Muscle of leg (tissue), 16 donors: Measurements from ENCODE around the gene ZNF732. TPM values are rescaled to one million over a fixed set of nuclear protein-coding genes. Genes with fewer than 3 reads are reported as not detected.
A peak's percentile ranks its signal among the peaks of the same experiment; 100 is the strongest.

Experiments used
- DNase-seq: peaks from one replicate; pipeline ENCODE4 v3.0.0; 2013
- H3K27ac ChIP-seq: one replicate; pipeline ENCODE4 v1.5.1; 2013; ENCODE audit warnings: mild to moderate bottlenecking, low read length, control low read depth
- H3K27me3 ChIP-seq: one replicate; pipeline ENCODE4 v1.6.1; 2013; ENCODE audit warnings: low read length; ENCODE audit not compliant: control insufficient read depth, insufficient read depth
- H3K36me3 ChIP-seq: one replicate; pipeline ENCODE4 v1.6.1; 2013; ENCODE audit warnings: low read length; ENCODE audit not compliant: control insufficient read depth, insufficient read depth
- H3K4me1 ChIP-seq: one replicate; pipeline ENCODE4 v1.6.1; 2013; ENCODE audit warnings: low read length; ENCODE audit not compliant: control insufficient read depth, insufficient read depth
- H3K4me3 ChIP-seq: one replicate; pipeline ENCODE4 v1.5.1; 2013; ENCODE audit warnings: low read length, control low read depth
- H3K9me3 ChIP-seq: replicated peaks from 2 replicates; pipeline ENCODE4 v1.6.1; 2013; ENCODE audit warnings: low read depth, low read length; ENCODE audit not compliant: control insufficient read depth
- whole genome bisulfite sequencing: methylation state at CpG from one replicate; pipeline ENCODE4 v1.1.5; 2013; ENCODE audit warnings: missing lambda C conversion rate; ENCODE audit not compliant: insufficient coverage; 5-methylcytosine and 5-hydroxymethylcytosine counted together
- long read RNA-seq, 11 donors: transcript quantifications; one replicate each; lab custom pipeline, GENCODE V29; 2026
- polyA plus RNA-seq, 8 donors: library from polyadenylated mRNA; unstranded; fragments of 120-200 nt; gene quantifications; one replicate each; pipeline versions ENCODE4 v1.2.1 to v1.2.3, GENCODE V29; 2013; ENCODE audit warnings: inconsistent platforms in 1 of 8, low replicate concordance in 1 of 8; ENCODE audit not compliant: insufficient read length in 8 of 8, insufficient read depth in 1 of 8
- total RNA-seq: library from RNA; stranded (reverse); fragments of 120-200 nt; gene quantifications from one replicate; pipeline ENCODE4 v1.2.4, GENCODE V29; 2013

The ZNF732 gene
- total RNA-seq (2.1 TPM), polyA plus RNA-seq (1 to 10 TPM in 4 of 8 donors, under 1 TPM in 4; 0.39 to 1.3 (median 0.97) TPM)
- long read RNA-seq, donor 1, result 0 reads
- long read RNA-seq, donor 2, result 0 reads
- long read RNA-seq, donor 3, result 0 reads
- long read RNA-seq, donor 4, result 0 reads
- long read RNA-seq, donor 5, result 0 reads
- long read RNA-seq, donor 6, result 0 reads
- long read RNA-seq, donor 7, result 0 reads
- long read RNA-seq, donor 8, result 0 reads
- long read RNA-seq, donor 9, result 0 reads
- long read RNA-seq, donor 10, partial matches to known transcripts, result 9 of 9 reads
- long read RNA-seq, donor 10, other reads (novel, unspliced or antisense), result 0 of 9 reads
- long read RNA-seq, donor 11, result 0 reads

DNA sequence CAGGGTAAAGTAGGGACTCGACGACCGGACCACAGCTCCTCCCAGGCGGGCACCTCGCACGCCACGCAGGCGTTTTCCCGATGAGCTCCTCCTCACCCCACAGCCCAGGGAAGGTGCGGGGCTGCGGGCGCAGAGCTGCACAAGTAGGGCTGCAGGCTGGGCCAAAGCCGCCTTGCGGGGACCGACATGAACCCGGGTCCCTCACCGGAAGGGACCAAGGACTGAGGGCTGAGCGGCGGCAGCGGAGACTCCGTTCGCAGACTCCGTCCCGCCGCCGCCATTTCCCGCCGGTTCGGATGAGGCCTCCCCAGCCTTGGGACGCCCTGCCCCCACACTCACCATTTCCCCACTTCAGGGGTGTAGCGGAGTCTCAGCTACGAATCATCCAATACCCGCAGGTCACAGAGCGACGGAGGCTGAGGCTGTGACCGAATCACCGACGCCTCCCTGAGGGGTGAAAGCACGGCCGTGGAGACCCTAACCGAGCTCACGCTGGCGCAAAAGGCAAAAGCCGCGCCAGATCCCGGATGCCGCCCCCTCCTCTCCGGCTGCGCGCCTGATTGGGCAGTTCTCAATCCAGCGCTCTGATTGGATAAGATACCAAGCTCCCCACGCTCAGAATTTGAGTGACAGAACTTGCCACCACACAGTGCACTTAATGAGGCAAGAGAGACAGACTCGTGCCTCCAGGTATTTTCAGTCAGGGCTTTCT, at the start of gene ZNF732:
Gene ZNF732, minus strand, starts transcription at position 506 of the 712 bp plus-strand sequence. Its CDS starts 164 bp downstream, at position 342.
- Histone ChIP-seq H3K36me3 (no peaks in the 10 kb centered on the region), H3K27me3 (peaks cover 2% of the 10 kb centered on the region), H3K9me3 (peaks cover 3% of the 10 kb centered on the region), H3K27ac (no peak within 1 kb of the TSS), H3K4me1 (peaks cover 2% of the 10 kb centered on the region), H3K4me3 (peak within 1 kb of the TSS; percentile 47)
- DNase-seq, result peak; percentile 90
- 0% methylated on average over 50 of the region's 53 CpGs for WGBS

DNA sequence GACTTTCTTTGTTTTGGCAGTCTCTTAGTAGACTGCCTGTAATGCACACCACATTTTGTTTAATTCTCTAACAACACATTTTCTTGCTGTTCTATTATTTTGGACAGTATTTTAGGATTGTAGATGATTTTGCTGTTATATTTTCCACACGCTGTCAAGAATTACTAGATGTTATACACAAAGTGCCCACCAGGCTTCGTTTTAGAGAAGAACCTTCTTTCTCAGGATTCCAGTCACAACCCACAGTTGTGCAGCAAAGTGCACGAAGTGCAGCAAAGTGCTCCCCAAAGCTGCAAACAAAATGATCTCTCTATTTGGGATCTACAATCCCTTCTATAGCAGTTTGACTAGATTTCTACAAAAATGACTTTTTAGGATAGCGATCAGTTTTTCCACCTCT, 34.7 kb upstream of the ZNF732 start:
- no peak for DNase-seq
- no peak overlapping the region for H3K27ac ChIP-seq
- H3K9me3 ChIP-seq, result peaks cover 34% of the 10 kb centered on the region
- H3K27me3 ChIP-seq, result no peaks in the 10 kb centered on the region
- H3K36me3 ChIP-seq, result peaks cover 15% of the 10 kb centered on the region
- peaks cover 15% of the 10 kb centered on the region for H3K4me1 ChIP-seq
- 92% methylated on average over 3 of the region's 4 CpGs for WGBS
- H3K4me3 ChIP-seq, result no peak overlapping the region

DNA sequence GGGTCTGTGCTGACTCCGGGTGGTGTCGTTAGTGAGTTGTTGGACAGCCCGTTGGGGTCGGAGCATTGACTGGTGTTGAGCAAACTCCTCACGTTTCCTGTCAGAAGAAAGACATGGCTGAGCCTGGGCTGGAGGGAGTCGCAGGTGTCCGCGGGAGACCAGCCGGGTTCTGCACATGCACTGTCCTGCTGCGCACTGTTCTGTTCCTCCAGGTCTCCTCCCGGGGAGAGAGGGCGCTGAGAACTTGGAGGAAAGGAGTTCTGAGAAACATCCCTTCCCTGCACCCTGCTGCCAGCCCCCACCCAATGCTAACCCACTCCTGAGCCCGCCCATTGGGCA, 33.5 kb upstream of the ZNF732 start:
- H3K27ac ChIP-seq, result peak overlapping the region; percentile 99
- peaks cover 32% of the 10 kb centered on the region for H3K9me3 ChIP-seq
- peaks cover 15% of the 10 kb centered on the region for H3K4me1 ChIP-seq
- peak; percentile 8 for DNase-seq
- peak overlapping the region; percentile 79 for H3K4me3 ChIP-seq
- H3K27me3 ChIP-seq, result no peaks in the 10 kb centered on the region
- peaks cover 8% of the 10 kb centered on the region for H3K36me3 ChIP-seq
- WGBS, result 22% methylated on average over 10 of the region's 13 CpGs

DNA sequence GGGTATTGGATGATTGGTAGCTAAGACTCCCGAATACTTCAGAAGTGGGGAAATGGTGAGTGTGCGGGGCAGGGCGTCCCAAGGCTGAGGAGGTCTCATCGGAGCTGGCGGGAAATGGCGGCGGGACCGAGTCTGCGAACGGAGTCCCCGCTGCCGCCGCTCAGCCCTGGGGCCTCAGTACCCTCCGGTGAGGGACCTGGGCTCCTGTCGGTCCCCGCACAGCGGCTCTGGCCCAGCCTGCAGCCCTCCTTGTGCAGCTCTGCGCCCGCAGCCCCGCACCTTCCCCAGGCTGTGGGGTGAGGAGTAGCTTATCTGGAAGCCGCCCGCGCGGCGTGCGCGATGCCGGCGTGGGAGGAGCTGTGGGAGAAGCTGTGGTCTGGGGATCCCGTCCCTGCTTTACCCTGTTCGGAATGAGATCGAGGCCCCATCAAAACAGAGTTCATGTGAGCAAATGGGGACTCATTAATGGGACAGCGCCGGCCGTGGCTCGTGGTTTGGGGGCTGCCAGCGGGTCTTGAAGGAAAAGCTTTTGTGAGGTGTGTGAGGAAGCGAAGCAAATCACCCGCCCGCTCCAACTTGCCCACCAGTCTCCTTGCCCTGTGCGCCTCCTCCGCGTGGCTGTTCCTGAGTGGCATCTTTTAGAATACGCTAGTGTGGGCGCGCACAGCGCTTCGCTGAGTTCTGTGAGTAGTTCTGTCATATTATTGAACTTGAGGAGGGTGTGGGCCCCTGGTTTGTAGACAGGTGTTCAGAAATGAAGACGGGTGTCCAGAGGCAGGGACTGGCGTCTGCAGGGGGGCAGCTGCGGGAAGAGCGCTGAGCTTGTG, 32.9 kb upstream of the ZNF732 start:
- DNase-seq, result peak; percentile 42
- Histone ChIP-seq H3K9me3 (peaks cover 32% of the 10 kb centered on the region), H3K27ac (peak overlapping the region; percentile 99), H3K4me3 (peak overlapping the region; percentile 79), H3K27me3 (no peaks in the 10 kb centered on the region), H3K36me3 (peaks cover 8% of the 10 kb centered on the region), H3K4me1 (peaks cover 15% of the 10 kb centered on the region)
- WGBS, result under 1% methylated on average over 39 of the region's 52 CpGs

DNA sequence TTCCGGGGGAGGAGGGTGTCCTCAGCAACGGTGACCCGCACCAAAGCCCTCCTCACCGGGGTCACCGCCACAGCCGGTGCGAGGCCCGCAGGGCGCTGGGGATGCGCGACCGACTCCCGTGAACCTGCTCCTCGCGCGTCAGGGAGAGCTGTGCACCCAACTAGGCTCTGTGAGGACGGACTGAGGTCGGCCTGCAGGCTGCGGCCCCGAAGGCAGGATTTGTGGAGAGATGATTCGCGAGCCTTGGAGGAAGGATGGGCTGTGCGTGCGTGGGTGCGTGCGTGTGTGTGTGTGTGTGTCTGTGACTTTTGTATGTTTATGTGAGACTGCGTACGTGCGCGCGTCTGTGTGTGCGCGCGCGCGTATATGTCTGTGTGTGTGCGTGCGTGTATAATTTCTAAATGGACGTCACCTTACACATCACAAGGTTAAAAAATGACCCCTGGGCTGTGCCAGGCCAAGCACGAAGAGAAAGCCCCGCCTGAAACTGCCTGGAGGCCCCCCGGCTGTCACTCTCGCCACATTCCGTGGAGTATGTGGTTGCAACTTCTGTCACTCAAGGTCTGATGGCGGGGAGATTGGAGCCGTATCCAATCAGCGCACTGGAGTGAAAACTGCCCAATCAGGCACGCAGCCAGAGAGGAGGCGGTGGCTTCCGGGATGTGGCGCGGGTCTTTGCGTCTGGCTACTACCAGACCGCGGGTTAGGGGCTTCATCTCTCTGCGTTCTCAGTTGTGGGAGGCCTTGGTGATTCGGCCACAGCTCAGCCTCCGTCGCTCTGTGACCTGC, 32.1 kb upstream of the ZNF732 start, which contains the start of gene ZNF141:
Gene ZNF141, plus strand, starts transcription at position 672 of the 789 bp plus-strand sequence. CDS start 170 bp downstream, outside the sequence.
- DNase-seq, result peak; percentile 100
- Histone ChIP-seq H3K4me3 (peak within 1 kb of the TSS; percentile 79), H3K4me1 (peaks cover 15% of the 10 kb centered on the region), H3K36me3 (peaks cover 4% of the 10 kb centered on the region), H3K27ac (peak within 1 kb of the TSS; percentile 99), H3K9me3 (peaks cover 25% of the 10 kb centered on the region), H3K27me3 (no peaks in the 10 kb centered on the region)
- WGBS, result under 1% methylated on average over 31 of the region's 59 CpGs

DNA sequence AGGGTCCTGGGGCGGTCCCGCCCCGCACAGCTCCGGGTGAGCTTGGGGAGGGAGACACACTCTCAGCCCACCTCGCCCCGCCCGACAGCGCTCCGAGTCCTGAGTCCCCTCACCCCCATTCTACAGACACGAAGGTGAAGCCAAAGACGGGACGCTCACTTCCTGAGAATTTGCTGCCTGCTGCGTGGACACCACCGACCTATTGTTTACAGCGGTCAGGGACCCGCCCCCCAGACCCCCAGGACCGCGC, 31.5 kb upstream of the ZNF732 start:
- Histone ChIP-seq H3K9me3 (peaks cover 23% of the 10 kb centered on the region), H3K27me3 (no peaks in the 10 kb centered on the region), H3K4me1 (peaks cover 15% of the 10 kb centered on the region), H3K27ac (peak overlapping the region; percentile 99), H3K4me3 (peak overlapping the region; percentile 79), H3K36me3 (peaks cover 3% of the 10 kb centered on the region)
- peak; percentile 88 for DNase-seq
- 0% methylated on average over 17 of the region's 18 CpGs for WGBS

DNA sequence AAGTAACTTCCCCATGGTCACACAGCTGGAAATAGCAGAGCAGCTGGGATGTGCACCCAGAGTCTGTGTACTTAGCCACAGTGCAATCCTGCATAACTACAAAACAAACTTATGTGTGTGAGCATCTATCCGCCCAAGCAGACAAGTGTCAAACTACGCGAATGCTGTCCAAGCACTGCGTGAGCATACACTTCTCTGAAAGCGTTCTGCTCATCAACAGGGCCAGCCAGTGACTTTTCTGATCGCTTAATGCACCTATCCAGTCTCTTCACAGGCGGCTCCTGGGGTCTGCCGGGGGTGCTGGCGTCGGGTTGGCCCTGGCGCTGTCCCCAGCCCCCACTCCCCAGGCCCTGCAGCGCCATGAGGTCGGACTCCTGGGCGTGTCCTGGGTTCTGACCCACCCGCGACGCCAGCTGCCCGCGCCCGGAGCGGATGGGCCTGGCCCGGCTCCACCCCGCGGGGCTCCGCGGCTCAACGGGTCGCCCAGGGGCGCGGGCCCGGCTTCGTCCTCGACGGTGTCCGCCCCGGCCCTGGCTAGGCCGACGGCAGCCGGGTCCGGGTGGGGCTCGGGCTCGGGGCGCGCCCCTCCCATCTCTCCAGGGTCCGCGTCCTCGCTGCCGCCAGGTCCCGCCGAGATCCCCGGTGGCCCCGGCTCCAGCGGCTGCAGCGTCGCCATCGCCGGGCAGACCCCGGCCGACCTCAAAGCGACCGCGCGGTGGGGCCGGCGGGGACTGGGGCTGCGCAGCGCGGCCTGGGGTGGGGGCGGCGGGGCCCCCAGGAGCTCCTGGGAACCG, 31.0 kb upstream of the ZNF732 start:
- H3K4me1 ChIP-seq, result peaks cover 15% of the 10 kb centered on the region
- H3K9me3 ChIP-seq, result peaks cover 22% of the 10 kb centered on the region
- DNase-seq, result peak; percentile 51
- 3% methylated on average over 70 of the region's 71 CpGs for WGBS
- no peaks in the 10 kb centered on the region for H3K27me3 ChIP-seq
- H3K4me3 ChIP-seq, result peak overlapping the region; percentile 79
- H3K27ac ChIP-seq, result peak overlapping the region; percentile 99
- H3K36me3 ChIP-seq, result peaks cover 3% of the 10 kb centered on the region

DNA sequence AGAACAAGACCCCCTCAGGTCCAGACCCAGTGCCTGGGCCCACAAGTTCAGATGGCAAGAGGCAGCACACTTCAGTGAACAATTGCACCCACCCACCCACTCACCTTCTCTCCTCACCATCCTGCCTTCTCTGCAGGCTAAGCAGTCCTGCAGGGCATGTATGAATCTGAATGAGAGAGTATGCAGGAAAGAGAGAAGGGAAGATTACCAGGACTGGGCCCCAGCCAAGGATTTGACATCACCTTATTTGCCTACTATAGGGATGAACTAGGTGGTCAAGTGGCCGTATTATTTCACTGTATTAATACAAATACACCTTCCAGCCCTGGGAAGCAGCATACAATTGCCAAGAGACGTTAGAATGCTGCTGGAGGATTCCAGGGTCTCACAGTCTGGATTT, 30.2 kb upstream of the ZNF732 start:
- H3K27me3 ChIP-seq, result no peaks in the 10 kb centered on the region
- H3K36me3 ChIP-seq, result peaks cover 3% of the 10 kb centered on the region
- no CpG with 5 or more reads among the region's 2 CpGs for WGBS
- no peak overlapping the region for H3K4me3 ChIP-seq
- peak; percentile 1 for DNase-seq
- H3K27ac ChIP-seq, result no peak overlapping the region
- peaks cover 15% of the 10 kb centered on the region for H3K4me1 ChIP-seq
- H3K9me3 ChIP-seq, result peaks cover 15% of the 10 kb centered on the region

DNA sequence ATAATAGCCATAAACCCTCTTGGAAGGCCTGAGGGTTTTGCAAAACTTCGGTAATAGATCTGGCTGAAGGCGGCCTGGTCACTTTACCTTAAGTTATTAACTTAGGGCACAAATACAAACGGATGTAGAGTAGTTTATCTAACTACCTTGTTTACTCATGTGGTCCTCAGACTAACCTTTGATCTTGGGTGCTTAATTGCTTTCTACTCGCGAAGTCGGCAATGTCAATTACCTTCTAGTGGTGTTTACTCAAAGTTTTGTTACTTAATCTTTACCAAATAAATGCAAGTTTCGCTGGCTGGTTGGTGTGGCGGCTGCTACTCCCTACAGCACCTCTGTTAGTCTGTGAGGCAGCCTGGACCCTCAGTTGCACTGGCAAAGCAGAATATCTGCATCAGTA, 23.5 kb upstream of the ZNF732 start:
- no peaks in the 10 kb centered on the region for H3K36me3 ChIP-seq
- no peak for DNase-seq
- peaks cover 12% of the 10 kb centered on the region for H3K9me3 ChIP-seq
- no peak overlapping the region for H3K4me3 ChIP-seq
- H3K27ac ChIP-seq, result no peak overlapping the region
- 69% methylated on average over 5 of the region's 8 CpGs for WGBS
- H3K4me1 ChIP-seq, result no peaks in the 10 kb centered on the region
- H3K27me3 ChIP-seq, result no peaks in the 10 kb centered on the region
